Thyroid gland (tissue), 4 donors: ENCODE data around the gene BICD2. TPM values are rescaled to one million over a fixed set of nuclear protein-coding genes. Genes with fewer than 3 reads are reported as not detected.

Source experiments
- DNase-seq, 2 donors: peaks; one replicate each; pipeline ENCODE4 v3.0.0-alpha.2; 2019
- H3K27ac ChIP-seq, 3 donors: fragments of 200-600 bp; sonication (generic); 1 replicate in 2 of 3; 2 replicates in 1 of 3; pipeline ENCODE4 v1.5.1; 2016 to 2019; ENCODE audit warnings: mild to moderate bottlenecking in 1 of 3, moderate library complexity in 1 of 3
- H3K27me3 ChIP-seq: fragments of 200-600 bp; sonication (generic); one replicate; pipeline ENCODE4 v1.5.1; 2019
- H3K36me3 ChIP-seq, 2 donors: fragments of 200-600 bp; sonication (generic); one replicate each; pipeline ENCODE4 v1.5.1; 2016 to 2019
- H3K4me1 ChIP-seq, 2 donors: fragments of 200-600 bp; sonication (generic); one replicate each; pipeline ENCODE4 v1.5.1; 2017 to 2019
- H3K4me3 ChIP-seq, 3 donors: fragments of 200-600 bp; sonication (generic); replicated peaks in 1 of 3; 1 replicate in 2 of 3; 2 replicates in 1 of 3; pipeline ENCODE4 v1.5.1; 2016; ENCODE audit warnings: mild to moderate bottlenecking in 1 of 3
- H3K9me3 ChIP-seq: fragments of 200-600 bp; sonication (generic); one replicate; pipeline ENCODE4 v1.5.1; 2017
- POLR2A ChIP-seq, 2 donors: fragments of 450-650 bp; IDR thresholded peaks; one replicate each; pipeline ENCODE4 v1.6.1; 2017; ENCODE audit warnings: antibody characterized with exemption in 2 of 2, mild to moderate bottlenecking in 2 of 2, moderate library complexity in 1 of 2
- WGBS, 2 donors: methylation state at CpG; one replicate each; pipeline ENCODE4 v1.1.5; 2017; 5-methylcytosine and 5-hydroxymethylcytosine counted together
- intact Hi-C: fragments of 100-400 bp; cut with DNase I; formaldehyde crosslinking; loops from one replicate; pipeline ENCODE4 v1.15.1; 2023
- total RNA-seq, 4 donors: library from RNA; depleted of rRNA; stranded (reverse); fragments of >200 nt; gene quantifications; one replicate each; pipeline ENCODE4 v1.2.3, GENCODE V29; 2016
- TF ChIP-seq, protein P1 (sequence below), 6 experiments: fragments of 200-600 bp in 3 of 6; fragments of 450-650 bp in 3 of 6; sonication (generic) in 3 of 6; IDR thresholded peaks; one replicate each; pipeline ENCODE4 v1.5.1; 2016 to 2019; ENCODE audit warnings: antibody characterized with exemption in 6 of 6, mild to moderate bottlenecking in 2 of 6, inconsistent platforms in 1 of 6, moderate library complexity in 1 of 6

Gene BICD2
- total RNA-seq, 4 donors from 2014 or later: 26.1 to 33.3 (median 28.2) TPM

DNA sequence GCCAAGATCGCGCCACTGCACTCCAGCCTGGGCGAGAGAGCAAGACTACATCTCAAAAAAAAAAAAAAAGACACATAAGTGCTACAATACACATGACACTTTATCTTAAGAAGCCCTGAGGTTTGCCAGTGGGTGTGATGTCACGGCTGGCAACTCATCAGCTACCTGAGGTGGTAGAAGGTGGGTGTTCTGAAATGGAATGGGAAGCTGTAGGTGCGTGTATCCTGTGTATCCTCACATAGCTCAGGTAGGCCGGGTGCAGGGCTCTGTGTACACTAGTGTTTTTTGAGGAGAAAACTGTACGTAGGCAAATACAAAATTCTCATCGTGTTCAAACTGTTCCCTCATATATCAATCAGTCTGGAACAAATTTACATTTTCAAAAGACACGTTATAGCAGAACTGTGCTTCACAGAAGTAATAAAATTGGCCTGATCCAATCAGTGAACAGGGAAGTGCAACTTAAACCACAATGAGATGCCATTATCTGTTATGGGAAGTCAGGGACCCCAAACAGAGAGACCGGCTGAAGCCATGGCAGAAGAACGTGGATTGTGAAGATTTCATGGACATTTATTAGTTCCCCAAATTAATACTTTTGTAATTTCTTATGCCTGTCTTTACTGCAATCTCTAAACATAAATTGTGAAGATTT is 10.4 kb downstream of the BICD2 start:
- Histone ChIP-seq H3K36me3 (no peaks in the 10 kb centered on the region), H3K9me3 (no peaks in the 10 kb centered on the region), H3K27me3 (no peaks in the 10 kb centered on the region), H3K4me3 (no peak overlapping the region), H3K4me1 (peaks cover 20 to 23% of the 10 kb centered on the region in 2 donors), H3K27ac (no peak overlapping the region)
- no peak for TF ChIP-seq POLR2A (IDR thresholded peaks at IDR 0.05)
- TF ChIP-seq, protein P1, sequence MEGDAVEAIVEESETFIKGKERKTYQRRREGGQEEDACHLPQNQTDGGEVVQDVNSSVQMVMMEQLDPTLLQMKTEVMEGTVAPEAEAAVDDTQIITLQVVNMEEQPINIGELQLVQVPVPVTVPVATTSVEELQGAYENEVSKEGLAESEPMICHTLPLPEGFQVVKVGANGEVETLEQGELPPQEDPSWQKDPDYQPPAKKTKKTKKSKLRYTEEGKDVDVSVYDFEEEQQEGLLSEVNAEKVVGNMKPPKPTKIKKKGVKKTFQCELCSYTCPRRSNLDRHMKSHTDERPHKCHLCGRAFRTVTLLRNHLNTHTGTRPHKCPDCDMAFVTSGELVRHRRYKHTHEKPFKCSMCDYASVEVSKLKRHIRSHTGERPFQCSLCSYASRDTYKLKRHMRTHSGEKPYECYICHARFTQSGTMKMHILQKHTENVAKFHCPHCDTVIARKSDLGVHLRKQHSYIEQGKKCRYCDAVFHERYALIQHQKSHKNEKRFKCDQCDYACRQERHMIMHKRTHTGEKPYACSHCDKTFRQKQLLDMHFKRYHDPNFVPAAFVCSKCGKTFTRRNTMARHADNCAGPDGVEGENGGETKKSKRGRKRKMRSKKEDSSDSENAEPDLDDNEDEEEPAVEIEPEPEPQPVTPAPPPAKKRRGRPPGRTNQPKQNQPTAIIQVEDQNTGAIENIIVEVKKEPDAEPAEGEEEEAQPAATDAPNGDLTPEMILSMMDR (IDR thresholded peaks at IDR 0.05): no peak
- intact Hi-C loops: no loop called here
- 95% methylated on average over 11 of the region's 11 CpGs for WGBS, 2 donors
- no peak for DNase-seq

GRCh38 chr9:92752812-92753404 is 11.7 kb downstream of the BICD2 start:
- intact Hi-C loops: no loop called here

GRCh38 chr9:92749934-92750315 is 14.7 kb downstream of the BICD2 start:
- H3K9me3 ChIP-seq: no peaks in the 10 kb centered on the region
- no peaks in the 10 kb centered on the region for H3K36me3 ChIP-seq
- peaks cover 29 to 42% of the 10 kb centered on the region in 2 donors for H3K4me1 ChIP-seq
- no peak overlapping the region for H3K27ac ChIP-seq
- intact Hi-C loops: no loop called here
- 86 to 95% methylated on average over 6 of the region's 6 CpGs for WGBS, 2 donors
- no peak for DNase-seq
- TF ChIP-seq, protein P1 (IDR thresholded peaks at IDR 0.05): no peak
- TF ChIP-seq POLR2A (IDR thresholded peaks at IDR 0.05): no peak
- H3K27me3 ChIP-seq: no peaks in the 10 kb centered on the region
- no peak overlapping the region for H3K4me3 ChIP-seq

More at GRCh38 chr9:92752812-92753404, 11.7 kb downstream of the BICD2 start:
- H3K4me1 ChIP-seq: peaks cover 29 to 33% of the 10 kb centered on the region in 2 donors
- DNase-seq: no peak
- no peak overlapping the region for H3K4me3 ChIP-seq
- TF ChIP-seq POLR2A (IDR thresholded peaks at IDR 0.05): no peak
- TF ChIP-seq, protein P1 (IDR thresholded peaks at IDR 0.05): no peak
- no peaks in the 10 kb centered on the region for H3K27me3 ChIP-seq
- no peaks in the 10 kb centered on the region for H3K36me3 ChIP-seq
- H3K27ac ChIP-seq: peak overlapping the region in 1 of 3 donors; percentile 69
- WGBS, 2 donors: 70 to 77% methylated on average over 4 of the region's 4 CpGs
- H3K9me3 ChIP-seq: no peaks in the 10 kb centered on the region

- Histone ChIP-seq H3K4me3 (no peak overlapping the region), H3K4me1 (peaks cover 29 to 42% of the 10 kb centered on the region in 2 donors), H3K27ac (no peak overlapping the region), H3K9me3 (no peaks in the 10 kb centered on the region), H3K36me3 (no peaks in the 10 kb centered on the region), H3K27me3 (no peaks in the 10 kb centered on the region)
- DNase-seq: no peak
- intact Hi-C loops: no loop called here
- no peak for TF ChIP-seq POLR2A (IDR thresholded peaks at IDR 0.05)
- TF ChIP-seq, protein P1 (IDR thresholded peaks at IDR 0.05): no peak
- WGBS, 2 donors: 61 to 78% methylated on average over 12 of the region's 12 CpGs
Observed at GRCh38 chr9:92749071-92749933, 15.3 kb downstream of the BICD2 start.

GRCh38 chr9:92748233-92748497 is 16.5 kb downstream of the BICD2 start:
- intact Hi-C loops: no loop called here
- Histone ChIP-seq H3K36me3 (no peaks in the 10 kb centered on the region), H3K4me1 (peaks cover 27 to 39% of the 10 kb centered on the region in 2 donors), H3K9me3 (no peaks in the 10 kb centered on the region), H3K27me3 (no peaks in the 10 kb centered on the region), H3K27ac (no peak overlapping the region), H3K4me3 (no peak overlapping the region)
- 73% methylated on average over 3 of the region's 3 CpGs; no CpG with 5 or more reads in 1 of the 2 donors for WGBS, 2 donors
- no peak for TF ChIP-seq POLR2A (IDR thresholded peaks at IDR 0.05)
- TF ChIP-seq, protein P1 (IDR thresholded peaks at IDR 0.05): no peak
- no peak for DNase-seq
